Thymus (tissue), 11 donors: ENCODE measurements around the gene RAB3IL1. TPM values are rescaled to one million over a fixed set of nuclear protein-coding genes. Genes with fewer than 3 reads are reported as not detected.
"Not testable (repeated sequence)": the region's sequence is repeated elsewhere in the genome, so short reads cannot be mapped to it uniquely, and the experiment has no call there.

Source experiments
- DNase-seq, 9 donors: peaks; one replicate each; pipeline ENCODE4 v3.0.0-alpha.2; 2013; ENCODE audit warnings: low spot score in 9 of 9, low read depth in 6 of 9, missing footprints in 1 of 9
- H3K27ac ChIP-seq, 2 donors: one replicate each; pipeline ENCODE4 v1.5.1; 2013; ENCODE audit warnings: control low read depth in 1 of 2, low read depth in 1 of 2, low read length in 1 of 2, mild to moderate bottlenecking in 1 of 2, moderate library complexity in 1 of 2
- H3K27me3 ChIP-seq, 2 donors: one replicate each; pipeline ENCODE4 v1.5.1; 2013; ENCODE audit warnings: low read length in 1 of 2; ENCODE audit not compliant: control insufficient read depth in 2 of 2, insufficient read depth in 1 of 2
- H3K36me3 ChIP-seq, 2 donors: one replicate each; pipeline ENCODE4 v1.5.1; 2013; ENCODE audit warnings: low read length in 1 of 2, mild to moderate bottlenecking in 1 of 2, moderate library complexity in 1 of 2; ENCODE audit not compliant: control insufficient read depth in 2 of 2, insufficient read depth in 2 of 2
- H3K4me1 ChIP-seq, 2 donors: one replicate each; pipeline ENCODE4 v1.5.1; 2013; ENCODE audit warnings: low read length in 2 of 2; ENCODE audit not compliant: control insufficient read depth in 2 of 2, insufficient read depth in 2 of 2
- H3K4me3 ChIP-seq, 2 donors: one replicate each; pipeline ENCODE4 v1.5.1; 2013; ENCODE audit warnings: low read length in 2 of 2, control low read depth in 1 of 2, mild to moderate bottlenecking in 1 of 2
- H3K9me3 ChIP-seq, 2 donors: one replicate each; pipeline ENCODE4 v1.5.1; 2013; ENCODE audit warnings: low read length in 1 of 2, mild to moderate bottlenecking in 1 of 2; ENCODE audit not compliant: control insufficient read depth in 2 of 2, insufficient read depth in 1 of 2
- WGBS: extraction: QIAGEN DNeasy Blood & Tissue Kit; methylation state at CpG from one replicate; pipeline ENCODE4 v1.1.7; 2013; 5-methylcytosine and 5-hydroxymethylcytosine counted together
- polyA plus RNA-seq: library from polyadenylated mRNA; stranded (reverse); fragments of 200-250 nt; gene quantifications from one replicate; pipeline ENCODE4 v1.2.3, GENCODE V29; 2013
- total RNA-seq: library from RNA; stranded (reverse); fragments of 120-200 nt; gene quantifications from one replicate; pipeline ENCODE4 v1.2.4, GENCODE V29; 2013
- donor health status: healthy.

Gene RAB3IL1
- total and polyA plus RNA-seq, 2 donors: 3.6 to 14.2 TPM

GRCh38 chr11:61886643-61887042 lies 30.7 kb downstream of the RAB3IL1 start:
- 96% methylated on average over 3 of the region's 3 CpGs for WGBS
- H3K36me3 ChIP-seq: no peaks in the 10 kb centered on the region

GRCh38 chr11:61885784-61886580 lies 31.4 kb downstream of the RAB3IL1 start:
- 96% methylated on average over 13 of the region's 13 CpGs for WGBS
- DNase-seq: no peak
- H3K36me3 ChIP-seq: no peaks in the 10 kb centered on the region
- H3K4me3 ChIP-seq: no peak overlapping the region
- H3K4me1 ChIP-seq: peaks cover 6 to 9% of the 10 kb centered on the region in 2 donors
- peaks cover 0 to 4% of the 10 kb centered on the region in 2 donors for H3K9me3 ChIP-seq
- peaks cover 0 to 26% of the 10 kb centered on the region in 2 donors for H3K27me3 ChIP-seq
- H3K27ac ChIP-seq: no peak overlapping the region

More at GRCh38 chr11:61886643-61887042, 30.7 kb downstream of the RAB3IL1 start:
- no peak for DNase-seq
- H3K27me3 ChIP-seq: peaks cover 2 to 30% of the 10 kb centered on the region in 2 donors
- H3K27ac ChIP-seq: no peak overlapping the region
- peaks cover 6 to 11% of the 10 kb centered on the region in 2 donors for H3K4me1 ChIP-seq
- H3K9me3 ChIP-seq: peaks cover 0 to 4% of the 10 kb centered on the region in 2 donors
- H3K4me3 ChIP-seq: no peak overlapping the region

- no peak overlapping the region for H3K4me3 ChIP-seq
- peaks cover 0 to 4% of the 10 kb centered on the region in 2 donors for H3K9me3 ChIP-seq
- no peaks in the 10 kb centered on the region for H3K36me3 ChIP-seq
- H3K27me3 ChIP-seq: peaks cover 0 to 18% of the 10 kb centered on the region in 2 donors
- no peak overlapping the region for H3K27ac ChIP-seq
- WGBS: 96% methylated on average over 7 of the region's 7 CpGs
- H3K4me1 ChIP-seq: peaks cover 0 to 2% of the 10 kb centered on the region in 2 donors
- DNase-seq: no peak
Measured at GRCh38 chr11:61885166-61885778, 32.1 kb downstream of the RAB3IL1 start.

- no peaks in the 10 kb centered on the region for H3K4me1 ChIP-seq
- peaks cover 0 to 4% of the 10 kb centered on the region in 2 donors for H3K9me3 ChIP-seq
- DNase-seq: no peak
- H3K36me3 ChIP-seq: no peaks in the 10 kb centered on the region
- no peak overlapping the region for H3K27ac ChIP-seq
- peaks cover 0 to 10% of the 10 kb centered on the region in 2 donors for H3K27me3 ChIP-seq
- no peak overlapping the region for H3K4me3 ChIP-seq
- WGBS: 93% methylated on average over 5 of the region's 5 CpGs
Measured at GRCh38 chr11:61883947-61884346, 33.4 kb downstream of the RAB3IL1 start.

- Histone ChIP-seq H3K4me1 (no peaks in the 10 kb centered on the region), H3K4me3 (no peak overlapping the region), H3K27me3 (peaks cover 0 to 9% of the 10 kb centered on the region in 2 donors), H3K36me3 (no peaks in the 10 kb centered on the region), H3K27ac (no peak overlapping the region), H3K9me3 (peaks cover 0 to 4% of the 10 kb centered on the region in 2 donors)
- 96% methylated on average over 10 of the region's 10 CpGs for WGBS
- DNase-seq: no peak
Measured at GRCh38 chr11:61883327-61883726, 34.0 kb downstream of the RAB3IL1 start.

GRCh38 chr11:61882879-61883278 lies 34.5 kb downstream of the RAB3IL1 start:
- DNase-seq: no peak
- Histone ChIP-seq H3K4me3 (no peak overlapping the region), H3K4me1 (no peaks in the 10 kb centered on the region), H3K27me3 (peaks cover 0 to 7% of the 10 kb centered on the region in 2 donors), H3K9me3 (peaks cover 0 to 4% of the 10 kb centered on the region in 2 donors), H3K27ac (no peak overlapping the region), H3K36me3 (no peaks in the 10 kb centered on the region)
- WGBS: 81% methylated on average over 6 of the region's 6 CpGs

GRCh38 chr11:61882267-61882666 lies 35.1 kb downstream of the RAB3IL1 start:
- 95% methylated on average over 3 of the region's 3 CpGs for WGBS
- not testable (repeated sequence) for H3K36me3 ChIP-seq, H3K27ac ChIP-seq, H3K4me1 ChIP-seq, H3K27me3 ChIP-seq, H3K4me3 ChIP-seq, DNase-seq, H3K9me3 ChIP-seq

GRCh38 chr11:61881397-61881796 lies 36.0 kb downstream of the RAB3IL1 start:
- no peak overlapping the region for H3K27ac ChIP-seq
- no peaks in the 10 kb centered on the region for H3K36me3 ChIP-seq
- H3K4me1 ChIP-seq: no peaks in the 10 kb centered on the region
- no peak for DNase-seq
- H3K9me3 ChIP-seq: no peaks in the 10 kb centered on the region
- WGBS: 91% methylated on average over 3 of the region's 3 CpGs
- no peaks in the 10 kb centered on the region for H3K27me3 ChIP-seq
- no peak overlapping the region for H3K4me3 ChIP-seq

- WGBS: 83% methylated on average over 6 of the region's 6 CpGs
- no peaks in the 10 kb centered on the region for H3K9me3 ChIP-seq
- no peak overlapping the region for H3K4me3 ChIP-seq
- DNase-seq: no peak
- H3K27me3 ChIP-seq: no peaks in the 10 kb centered on the region
- no peak overlapping the region for H3K27ac ChIP-seq
- no peaks in the 10 kb centered on the region for H3K36me3 ChIP-seq
- peaks cover 0 to 2% of the 10 kb centered on the region in 2 donors for H3K4me1 ChIP-seq
Measured at GRCh38 chr11:61880454-61880853, 36.9 kb downstream of the RAB3IL1 start.
